ENCODE results near the gene GPRC5A. TPM values are rescaled to one million over a fixed set of nuclear protein-coding genes. Genes with fewer than 3 reads are reported as not detected.
A peak's percentile ranks its signal among the peaks of the same experiment; 100 is the strongest.

GPRC5A gene
- total and polyA plus RNA-seq, 9 donors, result 6.5 to 71.5 (median 37.9) TPM

DNA sequence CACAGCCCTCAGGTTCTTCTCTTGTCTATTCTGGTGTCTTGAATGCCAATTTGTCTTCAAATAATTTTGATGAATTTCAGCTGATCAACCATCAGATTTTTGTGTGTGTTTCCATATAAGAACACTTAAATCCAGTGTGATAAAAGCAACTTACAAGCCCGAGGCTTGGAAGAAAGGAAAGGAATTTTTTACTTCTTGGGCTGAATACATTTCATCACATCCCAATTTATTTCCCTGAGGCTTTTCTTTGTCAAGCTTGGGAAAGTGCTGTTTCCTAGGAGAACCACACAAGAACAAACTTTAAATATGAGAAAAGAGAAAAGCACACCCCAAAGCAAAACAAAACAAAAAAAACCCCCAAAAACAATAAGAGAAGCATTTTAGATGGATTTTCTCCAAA is 34.0 kb downstream of the GPRC5A start:
- Histone ChIP-seq H3K4me3 (no peak overlapping the region), H3K27me3 (no peaks in the 10 kb centered on the region), H3K27ac (no peak overlapping the region), H3K9me3 (no peaks in the 10 kb centered on the region), H3K4me1 (ENCODE audit: insufficient read depth) (no peaks in the 10 kb centered on the region), H3K36me3 (no peaks in the 10 kb centered on the region)
- TF ChIP-seq, protein P1, sequence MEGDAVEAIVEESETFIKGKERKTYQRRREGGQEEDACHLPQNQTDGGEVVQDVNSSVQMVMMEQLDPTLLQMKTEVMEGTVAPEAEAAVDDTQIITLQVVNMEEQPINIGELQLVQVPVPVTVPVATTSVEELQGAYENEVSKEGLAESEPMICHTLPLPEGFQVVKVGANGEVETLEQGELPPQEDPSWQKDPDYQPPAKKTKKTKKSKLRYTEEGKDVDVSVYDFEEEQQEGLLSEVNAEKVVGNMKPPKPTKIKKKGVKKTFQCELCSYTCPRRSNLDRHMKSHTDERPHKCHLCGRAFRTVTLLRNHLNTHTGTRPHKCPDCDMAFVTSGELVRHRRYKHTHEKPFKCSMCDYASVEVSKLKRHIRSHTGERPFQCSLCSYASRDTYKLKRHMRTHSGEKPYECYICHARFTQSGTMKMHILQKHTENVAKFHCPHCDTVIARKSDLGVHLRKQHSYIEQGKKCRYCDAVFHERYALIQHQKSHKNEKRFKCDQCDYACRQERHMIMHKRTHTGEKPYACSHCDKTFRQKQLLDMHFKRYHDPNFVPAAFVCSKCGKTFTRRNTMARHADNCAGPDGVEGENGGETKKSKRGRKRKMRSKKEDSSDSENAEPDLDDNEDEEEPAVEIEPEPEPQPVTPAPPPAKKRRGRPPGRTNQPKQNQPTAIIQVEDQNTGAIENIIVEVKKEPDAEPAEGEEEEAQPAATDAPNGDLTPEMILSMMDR (IDR thresholded peaks at IDR 0.05), result no peak
- TF ChIP-seq EP300 (IDR thresholded peaks at IDR 0.05), result no peak
- TF ChIP-seq POLR2A (IDR thresholded peaks at IDR 0.05), result no peak
- DNase-seq, result no peak
- intact Hi-C loops (cut with DNase I), result no loop called here
- 35 to 36% (median 35%) methylated on average over 1 of the region's 1 CpG for WGBS, 3 donors

DNA sequence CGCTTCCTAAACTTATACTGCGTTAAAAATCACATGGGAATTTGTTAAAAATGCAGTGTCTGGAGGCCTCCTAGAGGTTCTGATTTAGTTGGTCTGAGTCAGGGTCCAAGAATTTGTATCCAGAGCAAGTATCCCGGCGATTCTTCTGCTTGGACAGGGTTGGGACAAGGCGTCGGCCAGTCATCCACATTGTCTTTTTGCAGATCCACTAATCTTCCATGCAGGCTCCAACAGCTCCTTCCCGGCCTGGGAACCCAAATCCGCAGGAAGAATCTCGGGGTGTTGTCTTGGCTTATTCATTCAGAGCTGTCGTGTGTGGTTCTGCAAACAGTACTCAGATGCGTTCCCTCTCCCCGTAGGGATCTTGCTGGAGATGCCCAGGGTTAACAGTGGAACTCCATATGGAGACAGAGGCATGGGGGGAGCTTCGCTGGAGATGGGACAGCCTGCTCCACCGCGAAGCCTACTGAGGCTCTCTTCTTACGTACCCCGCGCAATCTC is 35.3 kb downstream of the GPRC5A start:
- 88 to 94% (median 91%) methylated on average over 18 of the region's 18 CpGs for WGBS, 3 donors
- intact Hi-C loops (cut with DNase I), result no loop called here
- TF ChIP-seq POLR2A (IDR thresholded peaks at IDR 0.05) (no peak), EP300 (IDR thresholded peaks at IDR 0.05) (no peak)
- TF ChIP-seq, protein P1 (IDR thresholded peaks at IDR 0.05), result no peak

GRCh38 chr12:12927211-12928079 is 36.1 kb downstream of the GPRC5A start:
- no peak overlapping the region for H3K27ac ChIP-seq
- H3K4me3 ChIP-seq, result peak overlapping the region; percentile 20
- DNase-seq, result peak; percentile 46 to 91 (median 83)
- H3K4me1 ChIP-seq (ENCODE audit: insufficient read depth), result no peaks in the 10 kb centered on the region
- TF ChIP-seq, protein P1 (IDR thresholded peaks at IDR 0.05), result no peak
- TF ChIP-seq EP300 (IDR thresholded peaks at IDR 0.05) (no peak), POLR2A (IDR thresholded peaks at IDR 0.05) (no peak)
- H3K27me3 ChIP-seq, result no peaks in the 10 kb centered on the region
- intact Hi-C loops (cut with DNase I), result no loop called here
- no peaks in the 10 kb centered on the region for H3K9me3 ChIP-seq
- 27 to 64% (median 40%) methylated on average over 26 to 27 of the region's 27 CpGs for WGBS, 3 donors
- H3K36me3 ChIP-seq, result no peaks in the 10 kb centered on the region

More for the DNA sequence above, 35.3 kb downstream of the GPRC5A start:
- Histone ChIP-seq H3K27ac (no peak overlapping the region), H3K4me3 (no peak overlapping the region), H3K27me3 (no peaks in the 10 kb centered on the region), H3K36me3 (no peaks in the 10 kb centered on the region), H3K4me1 (ENCODE audit: insufficient read depth) (no peaks in the 10 kb centered on the region), H3K9me3 (no peaks in the 10 kb centered on the region)
- no peak for DNase-seq

- intact Hi-C loops (cut with DNase I), result no loop called here
- TF ChIP-seq POLR2A (IDR thresholded peaks at IDR 0.05) (no peak), EP300 (IDR thresholded peaks at IDR 0.05) (no peak)
- TF ChIP-seq, protein P1 (IDR thresholded peaks at IDR 0.05), result no peak
- 84 to 91% (median 90%) methylated on average over 6 of the region's 6 CpGs for WGBS, 3 donors
- Histone ChIP-seq H3K27me3 (no peaks in the 10 kb centered on the region), H3K9me3 (no peaks in the 10 kb centered on the region), H3K36me3 (no peaks in the 10 kb centered on the region), H3K4me1 (ENCODE audit: insufficient read depth) (no peaks in the 10 kb centered on the region), H3K27ac (no peak overlapping the region), H3K4me3 (no peak overlapping the region)
- DNase-seq, result no peak
Observed at GRCh38 chr12:12929696-12930095, 38.3 kb downstream of the GPRC5A start.
